H1 (cell line): Measurements from ENCODE around the gene UBE2O. TPM values are rescaled to one million over a fixed set of nuclear protein-coding genes. Genes with fewer than 3 reads are reported as not detected.

Source experiments
- CTCF ChIA-PET: fragments of 300-600 bp; sonication (Branson Sonifier 250); formaldehyde crosslinking; loops from one replicate; lab custom pipeline; 2021; ENCODE audit not compliant: partially characterized antibody; lab: Charles Lee
- POLR2A ChIA-PET: fragments of 300-600 bp; sonication (Branson Sonifier 250); formaldehyde crosslinking; loops from one replicate; lab custom pipeline; 2021; ENCODE audit warnings: inconsistent platforms; ENCODE audit not compliant: partially characterized antibody; lab: Charles Lee
- DNase-seq, 2 experiments: peaks; one replicate each; pipeline versions ENCODE4 v3.0.0 to v3.0.0-alpha.2; 2010 to 2022; ENCODE audit warnings: low spot score in 2 of 2, low read depth in 1 of 2, mixed read lengths in 1 of 2
- FAIRE-seq: peaks from 2 replicates; lab custom pipeline; 2011; peaks lifted over from hg19 to GRCh38; lab: Jason Lieb, UNC
- H2AFZ ChIP-seq: 2 replicates; pipeline ENCODE4 v1.8.1; 2012; ENCODE audit warnings: low read length, inconsistent platforms
- H2AK5ac ChIP-seq: 2 replicates; pipeline ENCODE4 v1.6.1; 2013; ENCODE audit warnings: low read depth, low read length
- H2BK120ac ChIP-seq: replicated peaks from 2 replicates; pipeline ENCODE3; 2013; ENCODE audit warnings: low read depth, low read length, inconsistent platforms
- H2BK12ac ChIP-seq: 2 replicates; pipeline ENCODE4 v1.6.1; 2013; ENCODE audit warnings: low read depth, low read length
- H2BK15ac ChIP-seq: 2 replicates; pipeline ENCODE4 v1.6.1; 2013; ENCODE audit warnings: low read length
- H2BK20ac ChIP-seq: 2 replicates; pipeline ENCODE4 v1.6.1; 2013; ENCODE audit warnings: low read length
- H2BK5ac ChIP-seq: 2 replicates; pipeline ENCODE4 v1.6.1; 2013; ENCODE audit warnings: low read depth, low read length
- H3K14ac ChIP-seq: 2 replicates; pipeline ENCODE4 v1.6.1; 2013; ENCODE audit warnings: inconsistent platforms; ENCODE audit not compliant: insufficient read length
- H3K18ac ChIP-seq: 2 replicates; pipeline ENCODE4 v1.6.1; 2013; ENCODE audit warnings: low read length; ENCODE audit errors: extremely low read depth
- H3K23ac ChIP-seq: 2 replicates; pipeline ENCODE4 v1.6.1; 2013; ENCODE audit warnings: inconsistent platforms; ENCODE audit not compliant: insufficient read length
- H3K23me2 ChIP-seq: 2 replicates; pipeline ENCODE4 v1.6.1; 2013; ENCODE audit warnings: low read depth, low read length
- H3K27ac ChIP-seq: 2 replicates; pipeline ENCODE4 v1.6.1; 2011; ENCODE audit warnings: low read depth, low read length, inconsistent platforms
- H3K27me3 ChIP-seq, 4 experiments: replicated peaks in 1 of 4; 1 replicate in 1 of 4; 2 replicates in 3 of 4; pipeline versions ENCODE4 v1.6.1 to v1.8.1; 2011 to 2013; ENCODE audit warnings: low read length in 3 of 4, mild to moderate bottlenecking in 3 of 4, inconsistent platforms in 2 of 4, mixed read lengths in 2 of 4, moderate library complexity in 1 of 4; ENCODE audit not compliant: control insufficient read depth in 3 of 4, insufficient read depth in 3 of 4; ENCODE audit errors: extremely low read depth in 1 of 4
- H3K36me3 ChIP-seq, 4 experiments: 2 replicates each; pipeline versions ENCODE4 v1.6.1 to v1.8.1; 2011 to 2013; ENCODE audit warnings: mild to moderate bottlenecking in 4 of 4, low read length in 3 of 4, moderate library complexity in 2 of 4, control low read depth in 1 of 4, inconsistent platforms in 1 of 4; ENCODE audit not compliant: insufficient read depth in 4 of 4, control insufficient read depth in 2 of 4
- H3K4ac ChIP-seq: replicated peaks from 2 replicates; pipeline ENCODE3; 2013; ENCODE audit warnings: low read length, low read depth, mixed read lengths, inconsistent platforms; ENCODE audit not compliant: insufficient read length
- H3K4me1 ChIP-seq, 4 experiments: replicated peaks in 1 of 4; 1 replicate in 1 of 4; 2 replicates in 3 of 4; pipeline versions ENCODE4 v1.6.1 to v1.8.1; 2011 to 2013; ENCODE audit warnings: low read length in 3 of 4, inconsistent platforms in 2 of 4, mixed read lengths in 1 of 4; ENCODE audit not compliant: insufficient read depth in 4 of 4, control insufficient read depth in 3 of 4
- H3K4me2 ChIP-seq, 2 experiments: 2 replicates each; pipeline versions ENCODE4 v1.6.1 to v1.8.1; 2011 to 2013; ENCODE audit warnings: low read depth in 2 of 2, low read length in 2 of 2, control low read depth in 1 of 2, inconsistent platforms in 1 of 2, mild to moderate bottlenecking in 1 of 2; ENCODE audit not compliant: insufficient read depth in 1 of 2
- H3K4me3 ChIP-seq, 4 experiments: fragments of 200-600, 300-600 bp in 1 of 4; sonication (generic), shearing (Covaris generic), sonication (Bioruptor Twin) in 1 of 4; 2 replicates each; pipeline versions ENCODE4 v1.5.1 to v1.8.1; 2011 to 2016; ENCODE audit warnings: low read length in 4 of 4, low read depth in 3 of 4, control low read depth in 2 of 4, inconsistent platforms in 2 of 4, mild to moderate bottlenecking in 2 of 4, mixed read lengths in 1 of 4, moderate library complexity in 1 of 4; ENCODE audit not compliant: insufficient read depth in 2 of 4; ENCODE audit errors: extremely low read depth in 1 of 4
- H3K56ac ChIP-seq: replicated peaks from 2 replicates; pipeline ENCODE3; 2013; ENCODE audit warnings: low read depth, mild to moderate bottlenecking, mixed read lengths, low read length, inconsistent platforms; ENCODE audit not compliant: insufficient read length
- H3K79me1 ChIP-seq: 2 replicates; pipeline ENCODE4 v1.6.1; 2013; ENCODE audit warnings: low read depth, low read length, control low read depth
- H3K79me2 ChIP-seq, 2 experiments: 2 replicates each; pipeline versions ENCODE4 v1.6.1 to v1.8.1; 2012 to 2013; ENCODE audit warnings: low read length in 2 of 2, mild to moderate bottlenecking in 2 of 2, inconsistent platforms in 1 of 2; ENCODE audit not compliant: insufficient read depth in 2 of 2, control insufficient read depth in 1 of 2
- H3K9ac ChIP-seq, 4 experiments: replicated peaks in 1 of 4; 1 replicate in 1 of 4; 2 replicates in 3 of 4; pipeline versions ENCODE4 v1.6.1 to v1.8.1; 2011 to 2013; ENCODE audit warnings: low read depth in 3 of 4, low read length in 3 of 4, control low read depth in 2 of 4, mild to moderate bottlenecking in 2 of 4, moderate library complexity in 2 of 4, inconsistent platforms in 1 of 4; ENCODE audit errors: extremely low read depth in 1 of 4
- H3K9me3 ChIP-seq, 2 experiments: 2 replicates each; pipeline versions ENCODE4 v1.6.1 to v1.8.1; 2012 to 2013; ENCODE audit warnings: mild to moderate bottlenecking in 2 of 2, moderate library complexity in 2 of 2, control low read depth in 1 of 2, inconsistent platforms in 1 of 2, low read depth in 1 of 2, low read length in 1 of 2, mixed read lengths in 1 of 2; ENCODE audit not compliant: insufficient read depth in 2 of 2
- H4K20me1 ChIP-seq, 2 experiments: replicated peaks in 1 of 2; 2 replicates each; pipeline versions ENCODE3 to v1.8.1; 2011 to 2013; ENCODE audit warnings: inconsistent platforms in 2 of 2, low read length in 2 of 2, mild to moderate bottlenecking in 1 of 2; ENCODE audit not compliant: insufficient read depth in 2 of 2, control insufficient read depth in 1 of 2
- H4K5ac ChIP-seq: 2 replicates; pipeline ENCODE4 v1.6.1; 2013; ENCODE audit warnings: low read length, low read depth, mixed read lengths, inconsistent platforms; ENCODE audit not compliant: insufficient read length
- H4K8ac ChIP-seq: 2 replicates; pipeline ENCODE4 v1.8.0; 2013; ENCODE audit warnings: mild to moderate bottlenecking, moderate library complexity, low read length, inconsistent platforms; ENCODE audit not compliant: insufficient read depth; ENCODE audit errors: extremely low read depth
- H4K91ac ChIP-seq: replicated peaks from 2 replicates; pipeline ENCODE3; 2013; ENCODE audit warnings: low read length, mixed read lengths, inconsistent platforms; ENCODE audit not compliant: insufficient read length
- MAFK ChIP-seq: IDR thresholded peaks from 2 replicates; pipeline ENCODE4 v1.6.1; 2012; ENCODE audit warnings: low read depth, mild to moderate bottlenecking, improper control_type of control experiment, low read length
- POLR2AphosphoS5 ChIP-seq: IDR thresholded peaks from 2 replicates; pipeline ENCODE4 v1.6.1; 2011; ENCODE audit warnings: low read depth, low read length
- WGBS, 2 experiments: shearing (Covaris generic) in 1 of 2; methylation state at CpG; one replicate each; pipeline versions ENCODE4 v1.1.6 to v1.1.7; 2013 to 2015; ENCODE audit warnings: low lambda C conversion rate in 2 of 2, mixed read lengths in 2 of 2, inconsistent platforms in 1 of 2, low coverage in 1 of 2, missing lambda C conversion rate in 1 of 2; ENCODE audit not compliant: insufficient replicate concordance in 2 of 2, insufficient coverage in 1 of 2, insufficient read length in 1 of 2; ENCODE audit errors: extremely low coverage in 1 of 2, missing lambda C conversion rate in 1 of 2; 5-methylcytosine and 5-hydroxymethylcytosine counted together
- polyA plus RNA-seq, 7 experiments: library from polyadenylated mRNA; depleted of rRNA in 3 of 7; stranded (reverse) in 5 of 7; unstranded in 2 of 7; fragments of >200 nt in 5 of 7; fragments of 200-250 nt in 2 of 7; gene quantifications; 1 replicate in 5 of 7; 2 replicates in 1 of 7; 4 replicates in 1 of 7; pipeline versions ENCODE4 v1.2.1 to v1.2.3, GENCODE V29; 2011 to 2013; ENCODE audit warnings: missing spikeins in 2 of 7, mixed read lengths in 2 of 7
- total RNA-seq: library from RNA; stranded (reverse); fragmentation: NEBNext Ultra II Directional; extraction: Animal tissue kit (Norgen Biotek cat#: 25700); gene quantifications from 2 replicates; pipeline ENCODE4 v1.2.1, GENCODE V29; 2021

Gene UBE2O
- total and polyA plus RNA-seq, 2 of the 8 experiments (the other 6 are each of a cell fraction or from before 2014, with no cell fraction given), result 24.4 to 63.0 TPM

GRCh38 chr17:76369379-76369778 is 83.6 kb downstream of the UBE2O start:
- CTCF ChIA-PET, result interaction anchor here (0.7 to 29.3 kb wide), 14 partner anchors 8 to 216 kb away, joined by 3 to 635 read pairs (median 6); partner anchors contain the start of genes PRPSAP1, QRICH2 and SPHK1
- Histone ChIP-seq H3K18ac (no peak overlapping the region; the same call in 1 of the 2 replicates), H4K91ac (no peak overlapping the region), H4K20me1 (no peaks in the 10 kb centered on the region), H3K23ac (no peak overlapping the region), H3K4me3 (no peak overlapping the region), H3K27me3 (no peaks in the 10 kb centered on the region), H4K5ac (no peak overlapping the region), H3K4me1 (peaks cover 0 to 4% (median 3%) of the 10 kb centered on the region in 4 experiments; a peak in 3 of 7 replicates), H3K23me2 (no peaks in the 10 kb centered on the region), H3K4ac (no peak overlapping the region), H2BK120ac (no peak overlapping the region), H3K56ac (no peak overlapping the region), H3K9ac (no peak overlapping the region), H3K4me2 (no peak overlapping the region), H2AK5ac (no peak overlapping the region), H3K36me3 (no peaks in the 10 kb centered on the region; a peak in 1 of 8 replicates), H3K27ac (no peak overlapping the region), H3K79me1 (no peaks in the 10 kb centered on the region), H3K14ac (no peak overlapping the region), H3K9me3 (no peaks in the 10 kb centered on the region), H4K8ac (no peak overlapping the region), H2BK15ac (no peak overlapping the region), H3K79me2 (no peaks in the 10 kb centered on the region), H2AFZ (no peak overlapping the region), H2BK5ac (no peak overlapping the region), H2BK20ac (no peak overlapping the region), H2BK12ac (no peak overlapping the region)
- no peak for DNase-seq
- TF ChIP-seq POLR2AphosphoS5 (no peak), MAFK (no peak)
- FAIRE-seq, result no peak
- 92% methylated on average over 10 of the region's 10 CpGs; no CpG with 5 or more reads in 1 of the 2 experiments for WGBS, 2 experiments
- POLR2A ChIA-PET, result no interaction called here
